Naive thymus-derived CD4-positive, alpha-beta T cell (primary cell): ENCODE measurements around the gene GPX1. TPM values are rescaled to one million over a fixed set of nuclear protein-coding genes. Genes with fewer than 3 reads are reported as not detected.
A peak's percentile ranks its signal among the peaks of the same experiment; 100 is the strongest.

Experiments
- ATAC-seq: fragments of 150-1000 bp; cut with Tn5 transposase; 2 replicates; pipeline ENCODE4 v1.10.0; 2021; ENCODE audit warnings: mild to moderate bottlenecking, moderate library complexity
- CTCF ChIA-PET: fragments of 350-600 bp; sonication (Branson Sonifier 250); formaldehyde crosslinking; loops from one replicate; lab custom pipeline; 2021; ENCODE audit warnings: antibody characterized with exemption; lab: Charles Lee
- POLR2A ChIA-PET: fragments of 350-600 bp; sonication (Branson Sonifier 250); formaldehyde crosslinking; loops from one replicate; lab custom pipeline; 2021; ENCODE audit warnings: antibody characterized with exemption, inconsistent platforms; lab: Charles Lee
- DNase-seq, 9 donors: peaks; one replicate each; pipeline versions ENCODE4 v3.0.0 to v3.0.0-alpha.2; 2020 to 2022; ENCODE audit warnings: mixed read lengths in 1 of 9
- H3K27ac ChIP-seq: one replicate; pipeline ENCODE4 v1.7.0; 2013; ENCODE audit warnings: mild to moderate bottlenecking, low read depth, low read length, moderate library complexity
- H3K27me3 ChIP-seq, 2 donors: one replicate each; pipeline ENCODE4 v1.7.0; 2013; ENCODE audit warnings: low read length in 2 of 2, mild to moderate bottlenecking in 2 of 2, moderate library complexity in 2 of 2; ENCODE audit not compliant: control insufficient read depth in 2 of 2, insufficient read depth in 2 of 2
- H3K36me3 ChIP-seq, 3 experiments: 1 replicate in 2 of 3; 2 replicates in 1 of 3; pipeline ENCODE4 v1.7.0; 2013; ENCODE audit warnings: low read length in 3 of 3, mild to moderate bottlenecking in 3 of 3, moderate library complexity in 1 of 3; ENCODE audit not compliant: insufficient read depth in 3 of 3, control insufficient read depth in 2 of 3
- H3K4me1 ChIP-seq, 2 donors: one replicate each; pipeline ENCODE4 v1.7.0; 2013; ENCODE audit warnings: low read length in 2 of 2, mild to moderate bottlenecking in 2 of 2, moderate library complexity in 1 of 2; ENCODE audit not compliant: control insufficient read depth in 2 of 2, insufficient read depth in 2 of 2
- H3K4me3 ChIP-seq: 2 replicates; pipeline ENCODE4 v1.7.0; 2013; ENCODE audit warnings: mild to moderate bottlenecking, low read length
- H3K9me3 ChIP-seq, 3 experiments: 1 replicate in 2 of 3; 2 replicates in 1 of 3; pipeline ENCODE4 v1.7.0; 2013; ENCODE audit warnings: low read length in 3 of 3; ENCODE audit not compliant: control insufficient read depth in 2 of 3
- H3K27ac Mint-ChIP-seq, 9 donors: one replicate each; pipeline ENCODE4 v1.8.0; 2020 to 2022; ENCODE audit warnings: mixed read lengths in 9 of 9, mild to moderate bottlenecking in 8 of 9, moderate library complexity in 5 of 9, inconsistent platforms in 2 of 9
- H3K27me3 Mint-ChIP-seq, 5 donors: one replicate each; pipeline ENCODE4 v1.8.0; 2021 to 2022; ENCODE audit warnings: mixed read lengths in 5 of 5, mild to moderate bottlenecking in 1 of 5
- H3K36me3 Mint-ChIP-seq, 5 donors: one replicate each; pipeline ENCODE4 v1.8.0; 2020 to 2022; ENCODE audit warnings: mixed read lengths in 5 of 5, mild to moderate bottlenecking in 3 of 5, inconsistent platforms in 1 of 5
- H3K4me1 Mint-ChIP-seq, 7 donors: one replicate each; pipeline ENCODE4 v1.8.0; 2020 to 2022; ENCODE audit warnings: mixed read lengths in 7 of 7, mild to moderate bottlenecking in 3 of 7, inconsistent platforms in 1 of 7
- H3K4me3 Mint-ChIP-seq, 10 donors: one replicate each; pipeline ENCODE4 v1.8.0; 2020 to 2022; ENCODE audit warnings: mild to moderate bottlenecking in 10 of 10, mixed read lengths in 10 of 10, moderate library complexity in 6 of 10, inconsistent platforms in 2 of 10
- H3K9me3 Mint-ChIP-seq, 11 donors: one replicate each; pipeline ENCODE4 v1.8.0; 2020 to 2022; ENCODE audit warnings: mixed read lengths in 11 of 11, mild to moderate bottlenecking in 4 of 11, inconsistent platforms in 1 of 11, moderate library complexity in 1 of 11
- intact Hi-C, 2 donors: fragments of 100-400 bp; cut with micrococcal nuclease; formaldehyde crosslinking; loops; one replicate each; pipeline ENCODE4 v1.15.1; 2023
- polyA plus RNA-seq, 2 donors: library from polyadenylated mRNA; unstranded; fragments of 300-500 nt; fragmentation: Illumina TruSeq; gene quantifications; one replicate each; pipeline ENCODE4 v1.2.3, GENCODE V29; 2021
- total RNA-seq, 6 experiments: library from RNA in 5 of 6; stranded (reverse) in 5 of 6; gene quantifications; 1 replicate in 5 of 6; 2 replicates in 1 of 6; pipeline ENCODE4 v1.2.3 and lab custom pipeline; 2021 to 2026

The GPX1 gene
- total and polyA plus RNA-seq, 7 experiments from 2014 or later = 56.9 to 201 (median 116) TPM

DNA sequence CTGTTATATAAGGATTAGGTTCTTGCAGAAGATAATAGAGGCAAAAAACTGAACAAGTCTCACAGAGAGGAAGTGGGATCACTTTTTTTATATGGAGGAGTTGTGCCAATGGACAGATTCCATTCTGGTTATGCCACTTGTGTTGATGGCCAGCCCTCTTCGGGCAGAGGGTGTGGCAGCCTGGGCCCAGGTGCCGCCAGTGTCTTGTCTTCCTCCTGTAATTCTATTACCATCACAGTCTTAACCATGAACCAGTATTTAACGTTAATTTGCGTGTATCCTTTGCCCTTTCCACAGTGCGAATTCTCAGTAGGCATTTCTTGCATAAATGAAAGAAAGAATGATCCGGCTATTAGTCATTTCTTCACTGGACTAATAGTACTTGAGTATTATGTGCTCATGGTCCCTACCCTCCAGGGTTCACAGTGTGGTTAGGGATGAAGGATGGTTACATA, 11.3 kb downstream of the GPX1 start:
- ATAC-seq = no peak
- Mint-ChIP-seq H3K27me3 (no peaks in the 10 kb centered on the region), H3K4me1 (peaks cover 11 to 24% (median 14%) of the 10 kb centered on the region in 7 donors), H3K36me3 (peaks cover 0 to 3% (median 0%) of the 10 kb centered on the region in 5 donors), H3K4me3 (no peak overlapping the region), H3K27ac (peak overlapping the region in 3 of 9 donors; percentile 20 to 43 (median 40)), H3K9me3 (no peaks in the 10 kb centered on the region)
- POLR2A ChIA-PET = no interaction called here
- Histone ChIP-seq H3K27me3 (no peaks in the 10 kb centered on the region), H3K9me3 (no peaks in the 10 kb centered on the region), H3K4me1 (peaks cover 0 to 13% of the 10 kb centered on the region in 2 donors), H3K36me3 (no peaks in the 10 kb centered on the region), H3K27ac (no peak overlapping the region), H3K4me3 (no peak overlapping the region)
- DNase-seq = no peak
- intact Hi-C loops = no loop called here
- CTCF ChIA-PET = no interaction called here

DNA sequence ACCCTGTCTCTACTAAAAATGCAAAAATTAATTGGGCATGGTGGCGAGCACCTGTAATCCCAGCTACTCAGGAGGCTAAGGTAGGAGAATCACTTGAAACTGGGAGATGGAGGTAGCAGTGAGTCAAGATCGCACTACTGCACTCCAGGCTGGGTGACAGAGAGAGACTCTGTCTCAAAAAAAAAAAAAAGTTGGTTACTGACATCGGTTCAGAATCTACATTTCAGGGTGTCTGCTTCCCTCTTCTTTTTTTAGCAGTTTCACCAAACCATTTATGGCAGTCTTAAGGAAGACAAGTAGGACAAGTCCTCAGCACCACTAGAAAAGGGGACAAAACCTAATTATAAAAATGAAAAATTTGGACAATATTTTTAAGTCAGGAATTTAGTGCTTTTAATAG, 15.0 kb downstream of the GPX1 start:
- Histone ChIP-seq H3K27me3 (no peaks in the 10 kb centered on the region), H3K27ac (peak overlapping the region; percentile 95), H3K4me1 (peaks cover 20 to 31% of the 10 kb centered on the region in 2 donors), H3K36me3 (no peaks in the 10 kb centered on the region), H3K9me3 (no peaks in the 10 kb centered on the region), H3K4me3 (no peak overlapping the region)
- Mint-ChIP-seq H3K4me3 (no peak overlapping the region), H3K9me3 (peaks cover 0 to 1% (median 0%) of the 10 kb centered on the region in 11 donors), H3K4me1 (peaks cover 27 to 52% (median 42%) of the 10 kb centered on the region in 7 donors), H3K27ac (peak overlapping the region in 6 of 9 donors; percentile 33 to 98 (median 92)), H3K27me3 (no peaks in the 10 kb centered on the region), H3K36me3 (peaks cover 0 to 4% (median under 1%) of the 10 kb centered on the region in 5 donors)
- ChIA-PET POLR2A (interaction anchor here (0.6 to 3.8 kb wide), 9 partner anchors 12 to 336 kb away, joined by 3 to 21 read pairs (median 4); partner anchors contain the start of genes RHOA, TCTA and WDR6), CTCF (interaction anchor here (0.7 to 2.4 kb wide), 4 partner anchors 10 to 205 kb away, joined by 3 to 9 read pairs (median 3); no protein-coding TSS in a partner anchor)
- DNase-seq (no peak), ATAC-seq (no peak)
- intact Hi-C loops = loop anchor here (5.0 kb wide), 5 partner anchors 66 to 706 kb away; partner anchors contain the start of genes C3orf62 (in 1 of the 2), IP6K1 (in 1 of the 2), QRICH1 (in 1 of the 2) and SLC26A6 (in 1 of the 2)

DNA sequence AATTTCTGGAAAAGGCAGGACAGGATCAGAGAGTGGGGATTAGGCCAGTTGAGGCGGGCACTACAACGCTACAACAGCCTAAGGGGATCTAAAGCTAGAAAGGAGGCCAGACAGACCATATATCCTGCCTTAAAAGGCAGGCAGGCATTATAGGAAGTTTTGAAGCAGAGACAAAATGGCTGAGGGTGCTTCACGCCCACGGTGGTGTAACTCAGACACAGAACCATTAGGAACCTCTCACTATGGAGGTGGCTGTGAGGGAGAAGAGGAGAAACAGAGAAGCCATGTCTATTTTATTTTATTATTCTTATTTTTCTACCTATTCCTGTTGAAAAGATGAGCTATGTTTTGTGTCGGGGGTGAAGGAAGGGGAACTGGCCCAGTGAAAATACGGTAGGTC, 16.2 kb downstream of the GPX1 start:
- Mint-ChIP-seq H3K27me3 (no peaks in the 10 kb centered on the region), H3K9me3 (peaks cover 0 to 1% (median 0%) of the 10 kb centered on the region in 11 donors), H3K27ac (peak overlapping the region; percentile 91 to 99 (median 95)), H3K36me3 (peaks cover 0 to 4% (median 3%) of the 10 kb centered on the region in 5 donors), H3K4me3 (peak overlapping the region; percentile 31 to 74 (median 54)), H3K4me1 (peaks cover 30 to 61% (median 49%) of the 10 kb centered on the region in 7 donors)
- ATAC-seq (no peak), DNase-seq (no peak)
- peaks cover 0 to 1% (median 0%) of the 10 kb centered on the region in 3 experiments for H3K36me3 ChIP-seq
- CTCF ChIA-PET = interaction anchor here (1.1 to 2.4 kb wide), 2 partner anchors 15 to 107 kb away, joined by 3 to 9 read pairs; no protein-coding TSS in a partner anchor
- peaks cover 23 to 34% of the 10 kb centered on the region in 2 donors for H3K4me1 ChIP-seq
- H3K27me3 ChIP-seq = no peaks in the 10 kb centered on the region
- no peak overlapping the region for H3K4me3 ChIP-seq
- POLR2A ChIA-PET = interaction anchor here (0.6 to 3.8 kb wide), 7 partner anchors 15 to 128 kb away, joined by 4 to 21 read pairs (median 4); partner anchors contain the start of genes DAG1, RHOA and TCTA
- H3K27ac ChIP-seq = peak overlapping the region; percentile 95
- intact Hi-C loops = loop anchor here (2.0 to 5.0 kb wide), 7 partner anchors 65 to 705 kb away; partner anchors contain the start of genes C3orf62 (in 1 of the 2), CCDC71 (in 1 of the 2), IP6K1 (in 1 of the 2) and QRICH1 (in 1 of the 2)
- H3K9me3 ChIP-seq = no peaks in the 10 kb centered on the region

DNA sequence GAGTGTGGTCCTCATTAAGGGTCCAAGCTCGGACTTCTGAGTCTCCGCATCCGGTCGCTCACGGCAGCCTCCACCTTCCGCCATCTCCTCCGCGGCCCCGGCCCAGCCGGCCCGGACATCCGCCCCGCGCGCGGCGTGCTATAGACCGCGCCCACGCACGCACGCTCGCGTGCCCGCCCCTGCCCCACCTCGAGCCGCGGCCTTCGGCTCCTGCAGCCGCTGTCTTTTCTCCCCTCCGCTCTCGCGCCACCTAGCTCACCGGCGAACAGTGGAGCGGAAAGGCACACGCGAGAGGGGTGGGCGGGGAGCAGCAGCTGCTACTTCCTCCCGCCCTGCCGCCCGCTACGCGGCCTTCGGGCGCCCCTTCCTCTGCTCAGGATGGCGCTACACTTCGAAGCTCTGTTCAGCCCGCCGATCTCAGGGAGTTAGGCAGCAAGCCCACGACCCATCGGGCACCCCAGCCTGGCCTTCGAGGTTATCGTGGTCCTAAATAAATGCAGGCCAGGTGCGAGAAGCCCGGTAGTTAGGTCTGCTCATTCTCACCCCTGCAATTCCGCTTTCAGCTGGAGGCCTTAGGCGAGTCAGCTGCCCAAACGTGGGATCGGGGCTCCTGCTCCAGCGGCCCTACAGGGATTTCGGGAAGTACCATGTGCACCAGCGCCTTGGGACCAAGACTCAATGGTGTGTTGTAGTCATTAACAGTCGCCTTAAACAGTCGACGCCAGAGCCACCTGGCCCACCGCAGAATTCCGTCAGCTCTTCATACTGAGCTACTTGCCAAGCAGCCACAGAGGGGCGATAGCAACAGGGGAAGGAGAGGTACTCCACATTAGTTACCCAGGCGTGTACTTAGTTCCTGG, 18.0 kb downstream of the GPX1 start, which contains the start of gene USP4:
USP4 (minus strand) TSS at position 113 of the 860 bp plus-strand sequence; CDS start at position 84, 29 bp downstream.
- Mint-ChIP-seq H3K9me3 (peaks cover 0 to 1% (median 0%) of the 10 kb centered on the region in 11 donors), H3K4me1 (peaks cover 32 to 61% (median 47%) of the 10 kb centered on the region in 7 donors), H3K27ac (peak within 1 kb of the TSS; percentile 95 to 99 (median 98)), H3K36me3 (peaks cover 3 to 8% (median 5%) of the 10 kb centered on the region in 5 donors), H3K4me3 (peak within 1 kb of the TSS; percentile 81 to 96 (median 86)), H3K27me3 (no peaks in the 10 kb centered on the region)
- ChIA-PET CTCF (interaction anchor here (0.6 to 2.3 kb wide), 22 partner anchors 10 to 169 kb away, joined by 3 to 45 read pairs (median 4); partner anchors contain the start of genes GPX1, KLHDC8B, NICN1 and RHOA), POLR2A (interaction anchor here (0.5 to 4.6 kb wide), 46 partner anchors 8 to 959 kb away, joined by 3 to 80 read pairs (median 4); partner anchors contain the start of genes CCDC71, DAG1, GPX1 and HYAL3)
- Histone ChIP-seq H3K4me1 (peaks cover 23 to 30% of the 10 kb centered on the region in 2 donors), H3K4me3 (peak within 1 kb of the TSS; percentile 89), H3K27me3 (no peaks in the 10 kb centered on the region), H3K36me3 (peaks cover 0 to 13% (median 5%) of the 10 kb centered on the region in 3 experiments), H3K27ac (peak within 1 kb of the TSS; percentile 95), H3K9me3 (no peaks in the 10 kb centered on the region)
- intact Hi-C loops = loop anchor here (1.0 to 5.0 kb wide), 21 partner anchors 18 to 703 kb away; partner anchors contain the start of genes APEH (in 2 of the 2), DAG1 (in 2 of the 2), GPX1 (in 2 of the 2) and NICN1 (in 2 of the 2)
- DNase-seq (peak; percentile 78 to 93 (median 91)), ATAC-seq (peak; percentile 91)

DNA sequence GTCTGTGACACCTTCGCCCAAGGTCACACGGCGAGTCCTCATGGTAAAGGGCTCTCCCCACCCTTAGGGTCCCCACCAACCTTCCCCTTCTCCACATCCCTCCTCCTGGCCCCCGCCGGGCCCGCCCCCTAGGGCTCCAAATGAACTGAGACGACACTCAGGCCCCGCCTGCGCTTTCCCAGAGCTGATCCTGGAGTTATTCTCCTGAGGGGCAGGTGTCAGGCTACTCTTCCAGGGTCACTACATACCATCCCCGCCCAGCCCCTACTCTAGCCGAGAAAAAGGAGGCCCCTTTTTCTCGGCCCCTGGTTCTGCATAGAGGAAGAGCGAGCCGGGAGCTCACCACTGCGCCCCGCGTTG, 18.6 kb downstream of the GPX1 start:
- Histone ChIP-seq H3K4me3 (peak overlapping the region; percentile 89), H3K36me3 (peaks cover 0 to 19% (median 11%) of the 10 kb centered on the region in 3 experiments), H3K27ac (peak overlapping the region; percentile 95), H3K9me3 (no peaks in the 10 kb centered on the region), H3K4me1 (peaks cover 23 to 27% of the 10 kb centered on the region in 2 donors), H3K27me3 (no peaks in the 10 kb centered on the region)
- ATAC-seq (no peak), DNase-seq (peak in 2 of 9 donors; percentile 27 to 55)
- H3K36me3 Mint-ChIP-seq = peaks cover 3 to 14% (median 8%) of the 10 kb centered on the region in 5 donors
- POLR2A ChIA-PET = interaction anchor here (0.5 to 4.6 kb wide), 42 partner anchors 8 to 959 kb away, joined by 3 to 80 read pairs (median 4); partner anchors contain the start of genes CCDC71, DAG1, GPX1 and HYAL3
- H3K4me3 Mint-ChIP-seq = peak overlapping the region; percentile 81 to 96 (median 86)
- H3K27me3 Mint-ChIP-seq = no peaks in the 10 kb centered on the region
- H3K4me1 Mint-ChIP-seq = peaks cover 33 to 61% (median 48%) of the 10 kb centered on the region in 7 donors
- peak overlapping the region; percentile 95 to 99 (median 98) for H3K27ac Mint-ChIP-seq
- H3K9me3 Mint-ChIP-seq = peaks cover 0 to 1% (median 0%) of the 10 kb centered on the region in 11 donors
- CTCF ChIA-PET = interaction anchor here (0.6 to 2.3 kb wide), 16 partner anchors 12 to 792 kb away, joined by 3 to 45 read pairs (median 4); partner anchors contain the start of genes GPX1, NICN1, RHOA and TCTA
- intact Hi-C loops = no loop called here
